ENCODE results near the gene CST7. TPM values are rescaled to one million over a fixed set of nuclear protein-coding genes. Genes with fewer than 3 reads are reported as not detected.

Gene CST7
- total and polyA plus RNA-seq, 2 of the 13 experiments (the other 11 are each of a cell fraction or from before 2014, with no cell fraction given): not detected

DNA sequence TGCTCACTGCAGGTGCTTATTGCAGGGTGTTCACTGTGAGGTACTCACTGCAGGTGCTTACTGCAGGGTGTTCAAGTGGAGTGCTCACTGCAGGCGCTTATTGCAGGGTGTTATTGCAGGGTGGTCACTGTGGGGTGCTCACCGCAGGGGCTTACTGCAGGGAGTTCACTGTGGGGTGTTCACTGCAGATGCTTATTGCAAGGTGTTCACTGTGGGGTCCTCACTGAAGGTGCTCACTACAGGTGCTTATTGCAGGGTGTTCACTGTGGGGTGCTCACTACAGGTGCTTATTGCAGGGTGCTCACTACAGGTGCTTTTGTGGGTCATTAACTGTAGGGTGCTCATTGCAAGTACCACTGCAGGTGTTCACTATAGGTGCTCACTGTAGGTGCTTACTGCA is 23.3 kb downstream of the CST7 start:
- Histone ChIP-seq H3K79me2 (ENCODE audit: insufficient read depth, low read length) (peaks cover 1% of the 10 kb centered on the region), H4K20me1 (ENCODE audit: insufficient read depth, low read length) (no peaks in the 10 kb centered on the region), H2AFZ (ENCODE audit: low read length) (no peak overlapping the region), H3K36me3 (replicated peaks in 1 of 2; ENCODE audit: control insufficient read depth in 1 of 2, insufficient read depth in 2 of 2, low read length in 2 of 2) (peaks cover 36 to 90% of the 10 kb centered on the region in 2 experiments), H3K4me2 (ENCODE audit: low read depth, low read length) (no peak overlapping the region), H3K4me3 (replicated peaks in 1 of 3; ENCODE audit: insufficient read depth in 1 of 3, low read depth in 2 of 3, low read length in 3 of 3) (no peak overlapping the region), H3K4me1 (ENCODE audit: insufficient read depth, low read length) (no peaks in the 10 kb centered on the region), H3K27ac (ENCODE audit: extremely low read length, insufficient read depth, low read length) (no peak overlapping the region), H3K9me3 (ENCODE audit: low read length) (0 out of 2 replicates have a peak, but pooled peaks cover 7% of the 10 kb centered on the region), H3K9ac (ENCODE audit: insufficient read depth, low read depth, low read length) (no peak overlapping the region), H3K27me3 (ENCODE audit: control insufficient read depth in 1 of 2, insufficient read depth in 2 of 2, low read length in 2 of 2) (no peaks in the 10 kb centered on the region)
- no TSS peak for BruUV-seq (replicated peaks)
- DNase-seq (ENCODE audit: low spot score) (no peak), ATAC-seq (no peak), FAIRE-seq (no peak)
- intact Hi-C loops (cut with micrococcal nuclease; ENCODE audit: unreplicated experiment) (no loop called here), in situ Hi-C loops (cut with HindIII; ENCODE audit: extremely low pct_ligation_motif_present, low pct_unique_long_range_greater_than_20kb) (no loop called here)
- ChIA-PET POLR2A (no interaction called here), CTCF (ENCODE audit: low intra/inter-chr PET ratio, low total read pairs) (no interaction called here)
- TF ChIP-seq ZNF616 (CRISPR knock-in tag; IDR thresholded peaks at IDR 0.05; ENCODE audit: low read depth): no peak
- TF ChIP-seq FOXK1 (CRISPR knock-in tag; IDR thresholded peaks at IDR 0.05; ENCODE audit: borderline replicate concordance, low read depth): no peak
- TF ChIP-seq, protein P1, sequence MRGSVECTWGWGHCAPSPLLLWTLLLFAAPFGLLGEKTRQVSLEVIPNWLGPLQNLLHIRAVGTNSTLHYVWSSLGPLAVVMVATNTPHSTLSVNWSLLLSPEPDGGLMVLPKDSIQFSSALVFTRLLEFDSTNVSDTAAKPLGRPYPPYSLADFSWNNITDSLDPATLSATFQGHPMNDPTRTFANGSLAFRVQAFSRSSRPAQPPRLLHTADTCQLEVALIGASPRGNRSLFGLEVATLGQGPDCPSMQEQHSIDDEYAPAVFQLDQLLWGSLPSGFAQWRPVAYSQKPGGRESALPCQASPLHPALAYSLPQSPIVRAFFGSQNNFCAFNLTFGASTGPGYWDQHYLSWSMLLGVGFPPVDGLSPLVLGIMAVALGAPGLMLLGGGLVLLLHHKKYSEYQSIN (CRISPR knock-in tag; IDR thresholded peaks at IDR 0.05; ENCODE audit: borderline replicate concordance): no peak
- TF ChIP-seq, protein P2, sequence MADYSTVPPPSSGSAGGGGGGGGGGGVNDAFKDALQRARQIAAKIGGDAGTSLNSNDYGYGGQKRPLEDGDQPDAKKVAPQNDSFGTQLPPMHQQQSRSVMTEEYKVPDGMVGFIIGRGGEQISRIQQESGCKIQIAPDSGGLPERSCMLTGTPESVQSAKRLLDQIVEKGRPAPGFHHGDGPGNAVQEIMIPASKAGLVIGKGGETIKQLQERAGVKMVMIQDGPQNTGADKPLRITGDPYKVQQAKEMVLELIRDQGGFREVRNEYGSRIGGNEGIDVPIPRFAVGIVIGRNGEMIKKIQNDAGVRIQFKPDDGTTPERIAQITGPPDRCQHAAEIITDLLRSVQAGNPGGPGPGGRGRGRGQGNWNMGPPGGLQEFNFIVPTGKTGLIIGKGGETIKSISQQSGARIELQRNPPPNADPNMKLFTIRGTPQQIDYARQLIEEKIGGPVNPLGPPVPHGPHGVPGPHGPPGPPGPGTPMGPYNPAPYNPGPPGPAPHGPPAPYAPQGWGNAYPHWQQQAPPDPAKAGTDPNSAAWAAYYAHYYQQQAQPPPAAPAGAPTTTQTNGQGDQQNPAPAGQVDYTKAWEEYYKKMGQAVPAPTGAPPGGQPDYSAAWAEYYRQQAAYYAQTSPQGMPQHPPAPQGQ (CRISPR knock-in tag; IDR thresholded peaks at IDR 0.05; ENCODE audit: borderline replicate concordance): no peak
- TF ChIP-seq NFYC (CRISPR knock-in tag; IDR thresholded peaks at IDR 0.05): no peak
- no peak for TF ChIP-seq MED13 (CRISPR knock-in tag; IDR thresholded peaks at IDR 0.05)
- TF ChIP-seq ZNF780A (CRISPR knock-in tag; IDR thresholded peaks at IDR 0.05): no peak
- TF ChIP-seq NONO (IDR thresholded peaks at IDR 0.05): no peak
- no peak for TF ChIP-seq NONO (CRISPR knock-in tag; conservative IDR thresholded peaks at IDR 0.05)
- TF ChIP-seq, protein P3, sequence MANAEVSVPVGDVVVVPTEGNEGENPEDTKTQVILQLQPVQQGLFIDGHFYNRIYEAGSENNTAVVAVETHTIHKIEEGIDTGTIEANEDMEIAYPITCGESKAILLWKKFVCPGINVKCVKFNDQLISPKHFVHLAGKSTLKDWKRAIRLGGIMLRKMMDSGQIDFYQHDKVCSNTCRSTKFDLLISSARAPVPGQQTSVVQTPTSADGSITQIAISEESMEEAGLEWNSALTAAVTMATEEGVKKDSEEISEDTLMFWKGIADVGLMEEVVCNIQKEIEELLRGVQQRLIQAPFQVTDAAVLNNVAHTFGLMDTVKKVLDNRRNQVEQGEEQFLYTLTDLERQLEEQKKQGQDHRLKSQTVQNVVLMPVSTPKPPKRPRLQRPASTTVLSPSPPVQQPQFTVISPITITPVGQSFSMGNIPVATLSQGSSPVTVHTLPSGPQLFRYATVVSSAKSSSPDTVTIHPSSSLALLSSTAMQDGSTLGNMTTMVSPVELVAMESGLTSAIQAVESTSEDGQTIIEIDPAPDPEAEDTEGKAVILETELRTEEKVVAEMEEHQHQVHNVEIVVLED (CRISPR knock-in tag; IDR thresholded peaks at IDR 0.05; ENCODE audit: borderline replicate concordance): no peak
- no peak for TF ChIP-seq MXI1 (IDR thresholded peaks at IDR 0.05; ENCODE audit: borderline replicate concordance, low read depth, low read length)
- no peak for TF ChIP-seq SP140L (CRISPR knock-in tag; IDR thresholded peaks at IDR 0.05; ENCODE audit: borderline replicate concordance)
- no peak for TF ChIP-seq SNAPC2 (CRISPR knock-in tag; IDR thresholded peaks at IDR 0.05)
- TF ChIP-seq HOXA3 (CRISPR knock-in tag; IDR thresholded peaks at IDR 0.05): no peak
- TF ChIP-seq ZNF501 (CRISPR knock-in tag; IDR thresholded peaks at IDR 0.05): no peak
- TF ChIP-seq RBAK (CRISPR knock-in tag; IDR thresholded peaks at IDR 0.05): no peak
- TF ChIP-seq SMC3 (IDR thresholded peaks at IDR 0.05; ENCODE audit: low read length): no peak
- TF ChIP-seq, protein P4, sequence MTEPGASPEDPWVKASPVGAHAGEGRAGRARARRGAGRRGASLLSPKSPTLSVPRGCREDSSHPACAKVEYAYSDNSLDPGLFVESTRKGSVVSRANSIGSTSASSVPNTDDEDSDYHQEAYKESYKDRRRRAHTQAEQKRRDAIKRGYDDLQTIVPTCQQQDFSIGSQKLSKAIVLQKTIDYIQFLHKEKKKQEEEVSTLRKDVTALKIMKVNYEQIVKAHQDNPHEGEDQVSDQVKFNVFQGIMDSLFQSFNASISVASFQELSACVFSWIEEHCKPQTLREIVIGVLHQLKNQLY (CRISPR knock-in tag; IDR thresholded peaks at IDR 0.05): no peak
- TF ChIP-seq PAWR (CRISPR knock-in tag; IDR thresholded peaks at IDR 0.05; ENCODE audit: borderline replicate concordance): no peak
- TF ChIP-seq POLR2AphosphoS2 (IDR thresholded peaks at IDR 0.05; ENCODE audit: low read depth, low read length): no peak
- no peak for TF ChIP-seq ZSCAN30 (CRISPR knock-in tag; IDR thresholded peaks at IDR 0.05)
- WGBS (ENCODE audit: low lambda C conversion rate): 95% methylated on average over 2 of the region's 2 CpGs

All from HepG2 (cell line).